A673 (cell line): ENCODE measurements around the gene PALLD. TPM values are rescaled to one million over a fixed set of nuclear protein-coding genes. Genes with fewer than 3 reads are reported as not detected.

ENCODE experiments used
- BruUV-seq: library from RNA; stranded (reverse); fragments of 400-500 nt; replicated peaks from 2 replicates; lab custom pipeline; 2021; lab: Mats Ljungman, UMichigan
- CTCF ChIA-PET: fragments of 300-600 bp; sonication (Branson Sonifier 250); formaldehyde crosslinking; loops from one replicate; lab custom pipeline; 2022; ENCODE audit warnings: antibody characterized with exemption; lab: Charles Lee
- POLR2A ChIA-PET: fragments of 300-600 bp; sonication (Branson Sonifier 250); formaldehyde crosslinking; loops from one replicate; lab custom pipeline; 2022; ENCODE audit warnings: antibody characterized with exemption; ENCODE audit not compliant: low non-redundant PET; lab: Charles Lee
- DNase-seq: peaks from one replicate; pipeline ENCODE4 v3.0.0-alpha.2; 2015; ENCODE audit warnings: low spot score
- H3K27ac ChIP-seq: fragments of 200-600 bp; sonication (generic); 2 replicates; pipeline ENCODE4 v1.5.1; 2016; ENCODE audit warnings: mixed run types, low read depth, mild to moderate bottlenecking, mixed read lengths, antibody characterized with exemption, low read length; ENCODE audit not compliant: poor library complexity, severe bottlenecking
- H3K27me3 ChIP-seq: fragments of 200-600 bp; sonication (generic); replicated peaks from 2 replicates; pipeline ENCODE4 v1.6.1; 2017; ENCODE audit warnings: mixed run types, low read depth, mild to moderate bottlenecking, mixed read lengths, antibody characterized with exemption, low read length; ENCODE audit not compliant: insufficient read depth, poor library complexity
- H3K36me3 ChIP-seq: fragments of 200-600 bp; sonication (generic); 2 replicates; pipeline ENCODE4 v1.6.1; 2016; ENCODE audit warnings: mixed run types, mild to moderate bottlenecking, mixed read lengths, antibody characterized with exemption, low read length; ENCODE audit not compliant: insufficient read depth, poor library complexity, severe bottlenecking
- H3K4me1 ChIP-seq: fragments of 200-600 bp; sonication (generic); 2 replicates; pipeline ENCODE4 v1.6.1; 2017; ENCODE audit warnings: mixed run types, mild to moderate bottlenecking, mixed read lengths, antibody characterized with exemption, low read length; ENCODE audit not compliant: insufficient read depth, poor library complexity, severe bottlenecking
- H3K4me3 ChIP-seq: fragments of 200-600 bp; sonication (generic); 2 replicates; pipeline ENCODE4 v1.5.1; 2016; ENCODE audit warnings: low read depth, mixed run types, mild to moderate bottlenecking, mixed read lengths, low read length; ENCODE audit not compliant: poor library complexity, severe bottlenecking
- H3K9me3 ChIP-seq: fragments of 200-600 bp; sonication (generic); 2 replicates; pipeline ENCODE4 v1.6.1; 2016; ENCODE audit warnings: mixed run types, low read depth, mild to moderate bottlenecking, mixed read lengths, antibody characterized with exemption, low read length; ENCODE audit not compliant: poor library complexity, severe bottlenecking
- EZH2 ChIP-seq: fragments of 200-600 bp; sonication (generic); IDR thresholded peaks from 2 replicates; pipeline ENCODE4 v1.6.1; 2017; ENCODE audit warnings: borderline replicate concordance, low read depth, mild to moderate bottlenecking, mixed read lengths, antibody characterized with exemption, low read length; ENCODE audit not compliant: poor library complexity, severe bottlenecking
- intact Hi-C: fragments of 100-400 bp; cut with micrococcal nuclease; formaldehyde crosslinking; loops from one replicate; pipeline ENCODE4 v1.10.0; 2022; ENCODE audit not compliant: unreplicated experiment
- total RNA-seq: library from RNA; stranded (reverse); gene quantifications from 2 replicates; pipeline ENCODE4 v1.2.3, GENCODE V29; 2021
- TF ChIP-seq, protein P1 (sequence below): fragments of 300-800, 200-600 bp; sonication (generic); conservative IDR thresholded peaks from 2 replicates; pipeline ENCODE4 v1.5.1; 2017; ENCODE audit warnings: low read depth, mild to moderate bottlenecking, antibody characterized with exemption, low read length, moderate library complexity, mixed read lengths

The PALLD gene
- total RNA-seq, 1 experiment from 2014 or later: 44.1 TPM

- intact Hi-C loops: no loop called here
- Histone ChIP-seq H3K9me3 (no peaks in the 10 kb centered on the region), H3K27ac (no peak overlapping the region), H3K27me3 (peaks cover 15% of the 10 kb centered on the region), H3K4me1 (peaks cover 9% of the 10 kb centered on the region), H3K4me3 (no peak overlapping the region), H3K36me3 (no peaks in the 10 kb centered on the region)
- ChIA-PET POLR2A (no interaction called here), CTCF (no interaction called here)
- no TSS peak for BruUV-seq
- TF ChIP-seq EZH2: no peak
- TF ChIP-seq, protein P1, sequence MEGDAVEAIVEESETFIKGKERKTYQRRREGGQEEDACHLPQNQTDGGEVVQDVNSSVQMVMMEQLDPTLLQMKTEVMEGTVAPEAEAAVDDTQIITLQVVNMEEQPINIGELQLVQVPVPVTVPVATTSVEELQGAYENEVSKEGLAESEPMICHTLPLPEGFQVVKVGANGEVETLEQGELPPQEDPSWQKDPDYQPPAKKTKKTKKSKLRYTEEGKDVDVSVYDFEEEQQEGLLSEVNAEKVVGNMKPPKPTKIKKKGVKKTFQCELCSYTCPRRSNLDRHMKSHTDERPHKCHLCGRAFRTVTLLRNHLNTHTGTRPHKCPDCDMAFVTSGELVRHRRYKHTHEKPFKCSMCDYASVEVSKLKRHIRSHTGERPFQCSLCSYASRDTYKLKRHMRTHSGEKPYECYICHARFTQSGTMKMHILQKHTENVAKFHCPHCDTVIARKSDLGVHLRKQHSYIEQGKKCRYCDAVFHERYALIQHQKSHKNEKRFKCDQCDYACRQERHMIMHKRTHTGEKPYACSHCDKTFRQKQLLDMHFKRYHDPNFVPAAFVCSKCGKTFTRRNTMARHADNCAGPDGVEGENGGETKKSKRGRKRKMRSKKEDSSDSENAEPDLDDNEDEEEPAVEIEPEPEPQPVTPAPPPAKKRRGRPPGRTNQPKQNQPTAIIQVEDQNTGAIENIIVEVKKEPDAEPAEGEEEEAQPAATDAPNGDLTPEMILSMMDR: no peak
- no peak for DNase-seq
These were observed 40.2 kb downstream of the PALLD start for GRCh38 chr4:168537086-168537485.

- TF ChIP-seq EZH2: no peak
- TF ChIP-seq, protein P1: no peak
- Histone ChIP-seq H3K27ac (no peak overlapping the region), H3K4me1 (peaks cover 9% of the 10 kb centered on the region), H3K9me3 (no peaks in the 10 kb centered on the region), H3K36me3 (no peaks in the 10 kb centered on the region), H3K27me3 (peaks cover 10% of the 10 kb centered on the region), H3K4me3 (no peak overlapping the region)
- no peak for DNase-seq
- intact Hi-C loops: no loop called here
- ChIA-PET CTCF (no interaction called here), POLR2A (no interaction called here)
- BruUV-seq: no TSS peak
These were observed 40.7 kb downstream of the PALLD start for GRCh38 chr4:168537571-168537970.

- H3K27me3 ChIP-seq: peaks cover 5% of the 10 kb centered on the region
- intact Hi-C loops: no loop called here
- no TSS peak for BruUV-seq
- H3K9me3 ChIP-seq: no peaks in the 10 kb centered on the region
- no peak for TF ChIP-seq EZH2
- TF ChIP-seq, protein P1: no peak
- peaks cover 9% of the 10 kb centered on the region for H3K4me1 ChIP-seq
- ChIA-PET CTCF (no interaction called here), POLR2A (no interaction called here)
- no peaks in the 10 kb centered on the region for H3K36me3 ChIP-seq
- DNase-seq: no peak
- no peak overlapping the region for H3K27ac ChIP-seq
- no peak overlapping the region for H3K4me3 ChIP-seq
These were observed 41.8 kb downstream of the PALLD start for GRCh38 chr4:168538632-168539031.
